Sciatic nerve (tissue), 2 donors: ENCODE results near the gene MRAP2. TPM values are rescaled to one million over a fixed set of nuclear protein-coding genes. Genes with fewer than 3 reads are reported as not detected.
"Not testable (repeated sequence)": the region's sequence is repeated elsewhere in the genome, so short reads cannot be mapped to it uniquely, and the experiment has no call there.

Experiments used
- ATAC-seq: fragments of 200-7000 bp; cut with Tn5 transposase; one replicate; pipeline ENCODE4 v1.9.1; 2020; ENCODE audit warnings: mild to moderate bottlenecking, moderate library complexity
- DNase-seq: peaks from one replicate; pipeline ENCODE4 v3.0.0-alpha.2; 2020; ENCODE audit warnings: low spot score
- intact Hi-C: fragments of 100-400 bp; cut with DNase I; formaldehyde crosslinking; loops from one replicate; pipeline ENCODE4 v1.14.2; 2022
- total RNA-seq: library from RNA; stranded (reverse); fragmentation: NEBNext Ultra II Directional; extraction: Animal tissue kit (Norgen Biotek cat#: 25700); gene quantifications from one replicate; pipeline ENCODE4 v1.2.1, GENCODE V29; 2021
- donor health status: DM: no; HTN: no; CAD: no.
- donor health status: DM: no; HTN: no; CAD: no.

MRAP2 gene
- total RNA-seq, 1 donor from 2014 or later, result 10.3 TPM

GRCh38 chr6:84066536-84066935, 33.0 kb downstream of the MRAP2 start:
- DNase-seq (no peak), ATAC-seq (no peak)

DNA sequence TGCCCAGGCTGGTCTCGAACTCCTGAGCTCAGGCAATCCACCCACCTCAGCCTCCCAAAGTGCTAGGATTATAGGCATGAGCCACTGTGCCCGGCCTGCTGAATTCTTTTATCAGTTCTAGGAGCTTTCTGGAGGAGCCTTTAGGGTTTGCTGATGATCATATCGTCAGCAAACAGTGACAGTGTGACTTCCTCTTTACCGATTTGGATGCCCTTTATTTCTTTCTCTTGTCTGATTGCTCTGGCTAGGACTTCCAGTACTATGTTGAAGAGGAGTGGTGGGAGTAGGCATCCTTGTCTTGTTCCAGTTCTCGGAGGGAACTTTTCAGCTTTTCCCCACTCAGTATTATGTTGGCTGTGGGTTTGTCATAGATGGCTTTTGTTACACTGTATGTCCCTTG, 35.3 kb downstream of the MRAP2 start:
- ATAC-seq, DNase-seq, intact Hi-C loops: not testable (repeated sequence)

More at GRCh38 chr6:84066536-84066935, 33.0 kb downstream of the MRAP2 start:
- intact Hi-C loops, result no loop called here

GRCh38 chr6:84072442-84072997, 38.9 kb downstream of the MRAP2 start:
- DNase-seq, result no peak
- intact Hi-C loops, result no loop called here
- no peak for ATAC-seq

DNA sequence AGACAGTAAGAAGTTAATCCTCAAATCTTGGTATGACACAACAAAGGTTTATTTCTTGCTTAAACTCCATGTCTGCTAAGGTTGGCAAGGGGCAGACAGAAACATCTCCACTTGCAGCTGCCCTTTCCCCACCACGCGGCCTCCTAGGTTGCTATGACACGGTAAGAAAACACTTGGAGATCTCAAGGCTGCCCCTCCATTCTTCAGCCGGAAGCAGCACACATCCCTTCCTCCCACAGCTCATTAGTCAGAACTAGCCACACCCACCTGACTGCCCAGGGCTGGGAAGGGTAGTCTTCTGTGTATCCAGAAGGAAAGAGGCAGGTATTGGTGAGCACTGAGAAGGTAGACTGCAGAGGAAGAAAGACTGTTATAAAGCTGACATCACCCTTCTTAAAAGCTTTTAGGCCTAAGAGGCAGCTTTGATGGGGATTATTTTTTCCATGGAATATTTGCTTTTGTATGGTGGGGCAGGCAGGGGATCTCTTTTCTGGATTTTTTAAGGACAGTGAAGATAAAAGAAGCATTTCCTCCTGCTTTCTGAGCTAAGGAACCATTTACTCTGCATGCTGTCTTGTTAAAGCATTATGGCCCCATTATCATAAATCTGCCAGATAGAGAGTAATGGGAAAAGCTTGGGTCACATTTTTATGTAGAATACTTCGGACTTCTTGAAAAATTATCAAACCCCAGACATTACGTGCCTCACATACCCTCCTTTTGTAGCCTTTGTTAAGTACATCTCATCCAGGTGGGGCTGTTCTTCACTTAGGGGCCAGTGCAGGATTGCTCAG, 41.6 kb downstream of the MRAP2 start:
- ATAC-seq (no peak), DNase-seq (no peak)
- intact Hi-C loops, result no loop called here

- intact Hi-C loops, result no loop called here
- ATAC-seq (no peak), DNase-seq (no peak)
These were observed 44.1 kb downstream of the MRAP2 start for GRCh38 chr6:84077645-84078044.

- intact Hi-C loops, result no loop called here
- ATAC-seq, result no peak
- DNase-seq, result no peak
These were observed 44.8 kb downstream of the MRAP2 start for GRCh38 chr6:84078335-84078734.

- DNase-seq, result no peak
- intact Hi-C loops, result no loop called here
- no peak for ATAC-seq
These were observed 47.6 kb downstream of the MRAP2 start for GRCh38 chr6:84081222-84081621.

DNA sequence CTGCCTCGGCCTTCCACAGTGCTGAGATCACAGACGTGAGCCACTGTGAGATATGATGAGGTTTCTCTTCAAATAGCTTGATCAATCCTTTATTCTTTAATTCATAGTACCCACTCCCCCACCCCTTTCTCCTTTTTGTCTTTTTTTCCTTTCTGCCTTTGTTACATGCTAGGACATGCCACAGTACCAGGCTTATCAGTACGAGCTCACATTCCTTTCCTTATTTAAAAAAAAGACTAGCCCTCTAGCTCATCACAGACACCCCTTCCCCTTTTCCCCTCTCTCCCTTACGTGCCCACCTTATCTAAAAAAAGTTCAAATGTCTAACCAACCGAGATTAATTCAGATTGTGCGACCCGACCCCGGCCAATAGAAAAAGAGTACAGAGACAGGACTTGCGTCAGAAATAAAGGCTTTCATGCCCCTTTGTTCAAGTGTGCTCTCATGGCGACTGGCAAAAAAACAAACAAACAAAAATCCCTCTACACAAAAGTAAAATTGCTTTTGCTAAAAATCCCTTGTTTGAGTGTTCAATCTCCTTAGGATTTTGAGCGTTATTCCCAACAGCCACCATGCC, 49.2 kb downstream of the MRAP2 start:
- intact Hi-C loops, result no loop called here
- ATAC-seq, result no peak

GRCh38 chr6:84084705-84085104, 51.1 kb downstream of the MRAP2 start:
- ATAC-seq, DNase-seq, intact Hi-C loops: not testable (repeated sequence)

More for the DNA sequence above, 49.2 kb downstream of the MRAP2 start:
- DNase-seq, result no peak

DNA sequence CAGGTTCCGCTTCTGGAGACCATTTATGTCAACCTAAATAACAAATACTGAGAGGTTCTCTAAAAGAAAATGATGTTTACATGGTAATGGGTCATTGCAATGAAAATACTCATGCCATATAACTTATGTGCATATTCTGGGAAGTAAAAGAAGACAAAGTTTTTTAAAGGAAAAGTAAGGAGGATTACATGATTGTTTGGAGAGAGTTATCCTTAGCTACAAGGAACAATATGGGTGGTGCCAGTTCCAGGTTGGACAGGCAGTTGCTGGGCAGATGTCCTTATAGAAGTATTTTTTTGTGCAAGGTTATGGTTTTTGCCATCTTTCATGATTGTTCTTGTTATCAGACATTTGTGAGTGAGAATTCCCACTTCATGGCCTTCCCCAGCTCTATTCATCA, 52.5 kb downstream of the MRAP2 start:
- DNase-seq (no peak), ATAC-seq (no peak)
- intact Hi-C loops, result no loop called here

- ATAC-seq (no peak), DNase-seq (no peak)
- intact Hi-C loops, result no loop called here
These were observed 53.2 kb downstream of the MRAP2 start for GRCh38 chr6:84086545-84087429.

DNA sequence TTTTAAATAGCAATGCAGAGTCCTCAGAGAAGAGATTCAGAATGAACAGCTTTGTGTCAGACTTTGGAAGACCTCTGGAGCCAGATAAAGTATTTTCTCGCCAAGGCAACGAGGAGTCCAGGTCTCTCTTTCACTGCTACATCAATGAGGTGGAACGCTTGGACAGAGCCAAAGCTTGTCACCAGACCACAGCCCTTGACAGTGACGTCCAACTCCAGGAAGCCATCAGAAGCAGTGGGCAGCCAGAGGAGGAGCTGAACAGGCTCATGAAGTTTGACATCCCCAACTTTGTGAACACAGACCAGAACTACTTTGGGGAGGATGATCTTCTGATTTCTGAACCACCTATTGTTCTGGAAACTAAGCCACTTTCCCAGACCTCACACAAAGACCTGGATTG, 55.5 kb downstream of the MRAP2 start:
- ATAC-seq (peak; percentile 94), DNase-seq (no peak)
- intact Hi-C loops, result no loop called here

GRCh38 chr6:84089552-84089951, 56.0 kb downstream of the MRAP2 start:
- DNase-seq (no peak), ATAC-seq (peak; percentile 54)
- intact Hi-C loops, result no loop called here

GRCh38 chr6:84093441-84094435, 60.2 kb downstream of the MRAP2 start:
- DNase-seq (no peak), ATAC-seq (no peak)
- intact Hi-C loops, result no loop called here

DNA sequence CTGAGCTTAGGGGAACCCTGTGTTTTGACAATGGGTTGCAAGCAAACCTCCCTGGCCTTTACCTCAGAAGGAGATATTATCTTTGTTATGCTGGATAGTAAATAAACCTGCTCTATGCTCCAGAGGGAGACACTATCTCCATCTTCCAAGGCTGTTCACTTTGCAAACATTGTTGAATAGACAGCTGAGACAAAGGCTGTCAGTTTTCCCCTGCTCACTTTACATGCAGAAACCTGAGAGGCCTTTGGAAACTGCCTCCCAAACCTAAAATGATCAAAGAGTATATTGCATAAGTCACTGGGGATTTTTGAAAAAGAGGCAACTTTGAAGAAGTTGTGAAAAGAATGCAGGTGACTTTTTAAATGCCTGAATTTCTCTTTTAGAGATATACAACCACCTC, 61.6 kb downstream of the MRAP2 start:
- DNase-seq, result no peak
- intact Hi-C loops, result no loop called here

DNA sequence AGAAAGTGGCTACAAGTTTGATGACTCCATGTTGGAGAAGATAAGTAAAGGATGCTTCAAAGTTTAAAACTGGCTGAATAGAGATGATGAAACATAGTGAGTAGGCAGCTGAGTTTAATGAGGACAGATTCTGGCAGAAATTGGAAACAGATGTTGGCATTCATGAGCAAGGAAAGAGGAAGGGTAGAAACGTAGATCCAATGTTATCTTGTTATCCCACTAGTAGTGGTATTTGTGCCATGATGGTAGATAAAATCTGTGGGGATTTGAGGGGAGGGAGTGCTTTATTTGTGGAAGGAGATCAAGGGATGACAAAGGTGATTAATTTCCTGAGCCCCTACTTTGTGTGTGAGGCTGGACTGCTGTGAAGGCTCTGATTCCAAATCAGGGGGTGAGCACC, 69.5 kb downstream of the MRAP2 start:
- no peak for ATAC-seq

More for the DNA sequence above, 61.6 kb downstream of the MRAP2 start:
- ATAC-seq, result no peak

GRCh38 chr6:84105215-84105924, 71.8 kb downstream of the MRAP2 start:
- ATAC-seq, intact Hi-C loops, DNase-seq: not testable (repeated sequence)

More for the DNA sequence above, 69.5 kb downstream of the MRAP2 start:
- DNase-seq, result no peak
- intact Hi-C loops, result no loop called here

GRCh38 chr6:84107495-84107894, 73.9 kb downstream of the MRAP2 start:
- DNase-seq, result no peak
- no peak for ATAC-seq
- intact Hi-C loops, result no loop called here
